ENCODE results near the gene GNA12.
A peak's percentile ranks its signal among the peaks of the same experiment; 100 is the strongest.

The GNA12 gene

GRCh38 chr7:2803342-2803692, 40.8 kb downstream of the GNA12 start:
- TF ChIP-seq POLR2AphosphoS5 (IDR thresholded peaks at IDR 0.05; ENCODE audit: borderline replicate concordance, low read depth, low read length) (no peak), FOXP2 (optimal IDR thresholded peaks at IDR 0.05; ENCODE audit: control extremely low read depth, extremely low read length, insufficient read depth) (no peak), EZH2 (IDR thresholded peaks at IDR 0.05) (no peak)
- Histone ChIP-seq H3K9me3 (ENCODE audit: low read depth, low read length) (no peaks in the 10 kb centered on the region), H3K36me3 (ENCODE audit: insufficient read depth, low read length) (no peaks in the 10 kb centered on the region), H3K9ac (ENCODE audit: insufficient read length) (no peak overlapping the region), H3K4me3 (peak overlapping the region; percentile 52), H3K27ac (peak overlapping the region; percentile 71)
- DNase-seq (ENCODE audit: low read depth, low spot score): no peak

- H3K27ac ChIP-seq: peak overlapping the region; percentile 71
- peak overlapping the region; percentile 52 for H3K4me3 ChIP-seq
- no peaks in the 10 kb centered on the region for H3K9me3 ChIP-seq (ENCODE audit: low read depth, low read length)
- no peaks in the 10 kb centered on the region for H3K36me3 ChIP-seq (ENCODE audit: insufficient read depth, low read length)
- DNase-seq (ENCODE audit: low read depth, low spot score): no peak
- peak overlapping the region; percentile 58 for H3K9ac ChIP-seq (ENCODE audit: insufficient read length)
- TF ChIP-seq EZH2 (IDR thresholded peaks at IDR 0.05): no peak
- peak; percentile 32 for TF ChIP-seq FOXP2 (optimal IDR thresholded peaks at IDR 0.05; ENCODE audit: control extremely low read depth, extremely low read length, insufficient read depth)
Measured at GRCh38 chr7:2802504-2803341, 41.4 kb downstream of the GNA12 start.

- no peak for DNase-seq (ENCODE audit: low read depth, low spot score)
- H3K4me3 ChIP-seq: peak overlapping the region; percentile 52
- peak overlapping the region; percentile 58 for H3K9ac ChIP-seq (ENCODE audit: insufficient read length)
- no peak for TF ChIP-seq EZH2 (IDR thresholded peaks at IDR 0.05)
- TF ChIP-seq FOXP2 (optimal IDR thresholded peaks at IDR 0.05; ENCODE audit: control extremely low read depth, extremely low read length, insufficient read depth): no peak
- TF ChIP-seq POLR2AphosphoS5 (IDR thresholded peaks at IDR 0.05; ENCODE audit: borderline replicate concordance, low read depth, low read length): no peak
- no peaks in the 10 kb centered on the region for H3K36me3 ChIP-seq (ENCODE audit: insufficient read depth, low read length)
- H3K27ac ChIP-seq: peak overlapping the region; percentile 71; the same call in 1 of the 2 replicates
- H3K9me3 ChIP-seq (ENCODE audit: low read depth, low read length): no peaks in the 10 kb centered on the region
Measured at GRCh38 chr7:2802101-2802500, 42.0 kb downstream of the GNA12 start.

GRCh38 chr7:2800931-2801688, 43.0 kb downstream of the GNA12 start:
- peak overlapping the region; percentile 52; the same call in 1 of the 2 replicates for H3K4me3 ChIP-seq
- no peak for DNase-seq (ENCODE audit: low read depth, low spot score)
- no peaks in the 10 kb centered on the region for H3K36me3 ChIP-seq (ENCODE audit: insufficient read depth, low read length)
- no peaks in the 10 kb centered on the region for H3K9me3 ChIP-seq (ENCODE audit: low read depth, low read length)
- peak overlapping the region; percentile 15 for H3K9ac ChIP-seq (ENCODE audit: insufficient read length)
- TF ChIP-seq EZH2 (IDR thresholded peaks at IDR 0.05) (no peak), POLR2AphosphoS5 (IDR thresholded peaks at IDR 0.05; ENCODE audit: borderline replicate concordance, low read depth, low read length) (no peak), FOXP2 (optimal IDR thresholded peaks at IDR 0.05; ENCODE audit: control extremely low read depth, extremely low read length, insufficient read depth) (no peak)
- peak overlapping the region; percentile 71; the same call in 1 of the 2 replicates for H3K27ac ChIP-seq

GRCh38 chr7:2800220-2800930, 43.7 kb downstream of the GNA12 start:
- no peaks in the 10 kb centered on the region for H3K36me3 ChIP-seq (ENCODE audit: insufficient read depth, low read length)
- no peak overlapping the region for H3K9ac ChIP-seq (ENCODE audit: insufficient read length)
- no peak for TF ChIP-seq EZH2 (IDR thresholded peaks at IDR 0.05)
- TF ChIP-seq POLR2AphosphoS5 (IDR thresholded peaks at IDR 0.05; ENCODE audit: borderline replicate concordance, low read depth, low read length): no peak
- TF ChIP-seq FOXP2 (optimal IDR thresholded peaks at IDR 0.05; ENCODE audit: control extremely low read depth, extremely low read length, insufficient read depth): no peak
- H3K9me3 ChIP-seq (ENCODE audit: low read depth, low read length): no peaks in the 10 kb centered on the region
- no peak overlapping the region for H3K4me3 ChIP-seq
- no peak for DNase-seq (ENCODE audit: low read depth, low spot score)
- no peak overlapping the region for H3K27ac ChIP-seq

- DNase-seq (ENCODE audit: low read depth, low spot score): no peak
- TF ChIP-seq FOXP2 (optimal IDR thresholded peaks at IDR 0.05; ENCODE audit: control extremely low read depth, extremely low read length, insufficient read depth): no peak
- no peak for TF ChIP-seq EZH2 (IDR thresholded peaks at IDR 0.05)
- TF ChIP-seq POLR2AphosphoS5 (IDR thresholded peaks at IDR 0.05; ENCODE audit: borderline replicate concordance, low read depth, low read length): no peak
- H3K4me3 ChIP-seq: no peak overlapping the region
- H3K9ac ChIP-seq (ENCODE audit: insufficient read length): no peak overlapping the region
- peaks cover 7% of the 10 kb centered on the region; the same call in 1 of the 2 replicates for H3K36me3 ChIP-seq (ENCODE audit: insufficient read depth, low read length)
- no peak overlapping the region for H3K27ac ChIP-seq
- H3K9me3 ChIP-seq (ENCODE audit: low read depth, low read length): no peaks in the 10 kb centered on the region
Measured at GRCh38 chr7:2799253-2799652, 44.9 kb downstream of the GNA12 start.

GRCh38 chr7:2798669-2799068, 45.4 kb downstream of the GNA12 start:
- DNase-seq (ENCODE audit: low read depth, low spot score): no peak
- no peak overlapping the region for H3K27ac ChIP-seq
- no peak overlapping the region for H3K9ac ChIP-seq (ENCODE audit: insufficient read length)
- peaks cover 12% of the 10 kb centered on the region; the same call in 1 of the 2 replicates for H3K36me3 ChIP-seq (ENCODE audit: insufficient read depth, low read length)
- TF ChIP-seq FOXP2 (optimal IDR thresholded peaks at IDR 0.05; ENCODE audit: control extremely low read depth, extremely low read length, insufficient read depth): no peak
- TF ChIP-seq POLR2AphosphoS5 (IDR thresholded peaks at IDR 0.05; ENCODE audit: borderline replicate concordance, low read depth, low read length): no peak
- TF ChIP-seq EZH2 (IDR thresholded peaks at IDR 0.05): no peak
- no peaks in the 10 kb centered on the region for H3K9me3 ChIP-seq (ENCODE audit: low read depth, low read length)
- no peak overlapping the region for H3K4me3 ChIP-seq

Measured in SK-N-MC (cell line).